ENCODE measurements around the gene GRPR.

GRCh38 chrX:16155581-16156096 lies 32.3 kb downstream of the GRPR start:
- TF ChIP-seq PRDM1 (tag by site-specific recombination; IDR thresholded peaks at IDR 0.05): no peak
- no peak for TF ChIP-seq SCRT1 (tag by site-specific recombination; IDR thresholded peaks at IDR 0.05; ENCODE audit: borderline replicate concordance)
- no peak for TF ChIP-seq CTCF (tag by site-specific recombination; IDR thresholded peaks at IDR 0.05)
- no peak for TF ChIP-seq ZBTB21 (tag by site-specific recombination; IDR thresholded peaks at IDR 0.05)
- TF ChIP-seq MZF1 (tag by site-specific recombination; IDR thresholded peaks at IDR 0.05; ENCODE audit: borderline replicate concordance): no peak
- TF ChIP-seq MYNN (tag by site-specific recombination; IDR thresholded peaks at IDR 0.05; ENCODE audit: borderline replicate concordance): no peak
- no peak for TF ChIP-seq MEIS1 (CRISPR knock-in tag; IDR thresholded peaks at IDR 0.05; ENCODE audit: borderline replicate concordance)
- TF ChIP-seq KLF10 (tag by site-specific recombination; IDR thresholded peaks at IDR 0.05): no peak
